Activated T-helper 1 cell treated with Interleukin-2 at 50 U/mL for 16 hours (primary cell): ENCODE measurements around the gene ZDHHC14.
"Not testable (repeated sequence)": the region's sequence is repeated elsewhere in the genome, so short reads cannot be mapped to it uniquely, and the experiment has no call there.

Experiments
- DNase-seq: peaks from one replicate; pipeline ENCODE4 v3.0.0-alpha.2; 2020; ENCODE audit warnings: low read depth

Gene ZDHHC14

GRCh38 chr6:157552820-157553485 is 172.0 kb downstream of the ZDHHC14 start:
- no peak for DNase-seq

GRCh38 chr6:157554747-157555146 is 173.8 kb downstream of the ZDHHC14 start:
- no peak for DNase-seq

GRCh38 chr6:157555455-157556143 is 174.6 kb downstream of the ZDHHC14 start:
- DNase-seq = no peak

DNA sequence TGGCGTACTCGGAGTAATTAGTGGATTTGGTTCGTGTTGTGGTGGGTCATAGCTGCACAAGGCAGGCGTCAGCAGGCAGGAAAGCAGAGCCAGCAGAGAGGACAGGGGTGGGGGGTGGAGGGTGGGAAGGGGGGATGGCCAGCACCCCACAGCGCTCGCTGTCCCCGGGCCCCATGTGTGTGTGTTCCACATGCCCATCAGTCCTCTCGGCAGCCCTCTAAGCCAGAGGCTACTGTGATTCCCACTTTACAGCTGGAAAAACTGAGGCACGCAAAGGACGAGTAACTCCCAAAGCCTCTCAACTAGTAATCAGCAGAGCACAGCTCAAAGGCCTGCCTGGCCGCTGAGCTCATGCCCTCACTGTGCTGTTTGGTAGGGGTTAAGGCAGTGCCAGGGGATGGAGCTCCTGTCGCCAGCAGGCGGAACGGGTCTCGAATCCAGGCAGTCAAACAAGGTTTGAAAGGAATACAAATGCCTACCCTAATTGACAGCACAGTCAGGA is 175.2 kb downstream of the ZDHHC14 start:
- DNase-seq = no peak

DNA sequence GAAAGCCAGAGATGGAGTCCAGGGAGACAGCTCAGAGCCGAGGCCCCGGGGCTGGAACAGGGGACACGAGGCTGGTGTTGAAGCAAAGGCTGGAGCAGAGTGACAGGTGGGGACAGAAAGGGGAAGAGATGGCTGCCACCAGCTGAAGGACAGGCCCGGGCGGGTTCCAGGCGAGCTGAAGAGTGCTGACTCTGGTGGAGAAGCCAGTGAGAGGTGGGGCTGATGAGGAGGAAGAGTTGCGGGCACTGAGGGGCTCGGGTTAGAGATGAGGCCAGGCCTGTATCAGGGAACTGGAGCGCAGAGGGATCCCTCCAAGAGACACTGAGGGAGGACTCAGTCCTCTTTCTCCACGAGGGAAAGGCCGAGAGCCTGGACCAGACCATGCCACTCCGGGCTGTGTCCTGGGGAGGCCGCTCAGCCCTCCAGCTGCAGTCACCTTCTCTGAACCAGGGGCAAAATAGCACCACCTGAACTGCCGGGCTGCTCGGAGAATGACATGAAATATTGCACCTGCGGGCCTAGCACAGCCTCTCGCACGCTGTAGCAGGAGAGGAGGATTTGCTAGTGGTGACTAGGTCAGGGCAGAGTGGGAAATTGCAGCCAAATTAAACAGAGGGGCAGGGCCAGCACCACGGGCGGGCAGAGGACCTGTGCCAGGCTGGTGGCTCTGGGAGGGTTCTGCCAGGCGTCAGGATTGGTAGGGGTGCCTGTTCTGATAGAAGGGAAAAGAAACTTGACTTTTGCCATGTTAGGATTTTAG is 175.9 kb downstream of the ZDHHC14 start:
- no peak for DNase-seq

DNA sequence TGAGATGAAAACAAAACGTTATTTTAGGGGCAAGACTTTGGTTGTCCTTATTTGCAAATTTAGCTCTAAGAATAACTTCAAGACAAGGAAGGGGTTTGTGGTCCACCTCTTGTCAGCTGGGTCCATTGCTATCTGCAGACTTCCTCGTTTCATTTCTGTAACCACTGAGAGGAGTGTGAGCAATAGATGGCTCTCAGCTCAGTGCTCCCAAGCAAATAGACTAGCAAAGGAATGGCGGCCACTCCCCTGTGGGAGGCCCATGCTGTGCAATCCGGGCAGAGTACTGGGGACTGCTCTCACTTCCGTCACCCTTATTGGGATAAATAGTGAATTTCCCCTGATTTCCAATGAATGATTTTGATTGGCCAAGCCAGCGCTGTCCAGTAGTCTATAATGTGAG is 176.6 kb downstream of the ZDHHC14 start:
- DNase-seq = no peak

DNA sequence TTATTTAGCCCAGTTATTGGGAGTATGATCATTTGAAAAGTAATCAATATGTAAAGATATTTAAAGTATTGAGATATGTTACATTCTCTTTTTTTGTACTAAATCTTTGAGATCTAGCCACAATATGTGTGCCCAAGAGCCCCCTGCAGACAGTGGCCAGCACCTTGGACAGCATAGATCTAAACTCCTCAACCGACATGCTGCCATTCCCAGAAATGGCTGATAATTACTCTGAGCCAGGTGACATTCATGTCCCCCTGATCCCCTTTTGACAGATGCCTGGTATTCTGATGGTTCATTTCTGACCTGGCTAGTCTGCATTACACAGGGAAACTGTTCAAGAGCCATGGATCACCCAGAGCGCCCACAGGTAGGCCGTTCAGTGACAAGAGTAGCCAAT is 177.1 kb downstream of the ZDHHC14 start:
- DNase-seq = no peak

- no peak for DNase-seq
Observed at GRCh38 chr6:157558487-157559200, 177.7 kb downstream of the ZDHHC14 start.

- no peak for DNase-seq
Observed at GRCh38 chr6:157559201-157559756, 178.3 kb downstream of the ZDHHC14 start.

GRCh38 chr6:157560063-157560462 is 179.1 kb downstream of the ZDHHC14 start:
- DNase-seq = not testable (repeated sequence)

GRCh38 chr6:157560691-157561413 is 179.9 kb downstream of the ZDHHC14 start:
- no peak for DNase-seq

DNA sequence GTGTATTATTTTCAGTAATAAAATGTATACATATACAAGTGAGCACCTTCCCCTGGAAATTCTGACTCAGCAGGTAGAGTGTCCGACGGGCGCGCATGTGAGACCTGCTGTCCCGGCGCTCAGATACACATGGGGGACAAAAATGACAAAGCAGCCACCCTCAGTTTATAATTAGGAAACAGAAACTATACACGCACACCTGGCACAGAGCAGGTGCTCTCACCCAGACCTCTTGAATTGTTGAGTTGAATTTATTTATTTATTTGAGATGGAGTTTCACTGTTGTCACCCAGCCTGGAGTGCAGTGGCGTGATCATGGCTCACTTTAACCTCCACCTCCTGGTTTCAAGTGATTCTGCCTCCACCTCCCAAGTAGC is 180.4 kb downstream of the ZDHHC14 start:
- DNase-seq = no peak

- no peak for DNase-seq
Observed at GRCh38 chr6:157561929-157562810, 181.2 kb downstream of the ZDHHC14 start.

- DNase-seq = no peak
Observed at GRCh38 chr6:157562997-157563396, 182.0 kb downstream of the ZDHHC14 start.

DNA sequence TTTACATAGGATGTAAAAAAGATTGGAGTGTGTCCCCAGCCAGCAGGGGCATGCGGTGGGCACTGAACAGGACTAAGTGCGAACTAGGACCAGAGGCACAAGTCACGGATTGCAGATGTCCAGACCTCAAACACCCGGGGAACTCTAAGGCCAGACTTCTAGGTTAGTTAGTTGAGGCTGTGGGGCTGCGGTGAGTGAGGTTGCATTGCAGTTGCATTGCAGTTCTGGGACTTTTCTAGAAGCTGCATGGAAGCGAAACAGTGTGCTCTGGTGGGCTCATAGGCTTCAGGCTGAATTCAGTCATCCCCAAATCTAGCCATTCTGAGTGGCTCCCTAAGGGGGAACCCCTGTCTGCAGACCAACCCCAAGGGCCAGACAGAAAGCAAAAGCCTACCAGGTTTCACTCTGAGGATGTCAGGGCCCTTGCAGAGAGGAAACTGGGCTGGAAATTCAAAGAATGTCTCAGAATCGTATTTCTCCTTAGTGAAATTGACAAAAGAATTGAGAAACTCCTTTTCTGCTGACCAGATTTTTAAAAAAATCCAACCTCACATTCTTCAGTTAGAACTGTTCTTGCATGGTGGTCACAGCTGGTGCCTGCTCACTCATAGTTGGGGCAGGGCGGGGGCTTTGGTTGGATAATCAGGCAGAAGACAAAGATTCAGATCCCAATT is 182.8 kb downstream of the ZDHHC14 start:
- no peak for DNase-seq

GRCh38 chr6:157568702-157569101 is 187.7 kb downstream of the ZDHHC14 start:
- no peak for DNase-seq

DNA sequence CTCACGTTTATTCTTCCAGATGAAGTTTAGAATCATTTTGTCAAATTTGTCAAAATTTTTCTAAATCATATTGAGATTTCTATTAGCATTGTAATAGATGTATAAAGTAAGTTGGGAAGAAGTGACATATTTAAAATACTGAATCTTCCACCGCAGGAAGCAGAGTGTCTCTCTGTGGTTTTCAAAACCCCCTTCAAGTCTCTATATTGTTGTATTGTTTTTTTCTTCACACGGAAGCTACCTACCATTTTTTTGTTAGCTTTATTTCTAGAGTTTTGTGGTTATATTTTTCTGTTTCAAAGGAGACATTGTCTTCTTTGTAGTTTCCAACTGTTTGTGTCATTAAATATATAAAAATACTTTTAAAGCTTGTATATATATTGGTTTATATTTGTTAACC is 188.6 kb downstream of the ZDHHC14 start:
- no peak for DNase-seq

- DNase-seq = no peak
Observed at GRCh38 chr6:157570104-157570503, 189.1 kb downstream of the ZDHHC14 start.

- no peak for DNase-seq
Observed at GRCh38 chr6:157570752-157571151, 189.8 kb downstream of the ZDHHC14 start.

DNA sequence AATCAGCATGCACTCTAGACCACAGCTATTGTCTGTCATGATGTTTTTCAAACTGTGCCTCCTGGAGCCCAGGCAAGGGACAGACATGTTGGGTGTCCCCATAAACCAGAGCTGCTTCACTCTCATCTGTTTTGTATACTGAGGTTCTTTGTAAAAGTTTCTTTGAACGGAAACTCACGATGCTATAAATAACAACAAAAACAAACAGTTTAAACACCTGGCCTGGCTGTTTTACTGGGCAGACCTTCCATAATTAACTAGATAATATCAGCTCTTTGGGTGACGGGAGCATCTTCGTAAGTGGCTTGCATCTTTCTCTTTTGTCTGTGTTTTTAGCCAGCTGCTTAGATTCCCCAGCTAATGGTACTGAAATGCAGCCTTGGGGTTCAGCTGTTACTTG is 190.3 kb downstream of the ZDHHC14 start:
- DNase-seq = no peak
